Subcutaneous adipose tissue (tissue), 4 donors: ENCODE results near the gene UAP1. TPM values are rescaled to one million over a fixed set of nuclear protein-coding genes. Genes with fewer than 3 reads are reported as not detected.

Experiments
- total RNA-seq, 4 donors: library from RNA; depleted of rRNA; stranded (reverse); fragments of >200 nt; gene quantifications; one replicate each; pipeline ENCODE4 v1.1.0, GENCODE V29; 2016
- TF ChIP-seq, protein P1 (sequence below): fragments of 450-650 bp; IDR thresholded peaks from one replicate; pipeline ENCODE4 v1.5.1; 2016; ENCODE audit warnings: low read depth, mild to moderate bottlenecking, control low read depth, antibody characterized with exemption, moderate library complexity

Gene UAP1
- total RNA-seq, 4 donors from 2014 or later: 93.8 to 427 (median 206) TPM

DNA sequence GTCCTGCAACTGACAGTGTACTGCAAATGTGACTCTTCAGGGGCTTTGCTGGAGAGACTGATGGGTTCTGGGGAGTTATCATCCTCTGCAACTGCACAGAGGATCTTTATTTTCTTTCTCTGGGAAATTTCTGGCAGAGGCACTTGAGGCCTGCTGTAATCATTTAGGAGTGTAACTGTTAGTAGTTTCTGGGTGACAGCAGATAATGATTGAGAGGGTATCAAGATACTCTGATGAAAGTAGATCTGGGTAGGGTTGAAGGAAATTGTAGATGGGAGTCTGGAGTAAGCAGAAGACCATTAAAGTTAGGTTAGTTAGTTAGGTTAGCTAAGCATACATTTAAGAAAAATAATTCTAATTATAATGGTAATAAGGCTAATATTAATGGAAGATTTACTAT, 59.7 kb downstream of the UAP1 start:
- TF ChIP-seq, protein P1, sequence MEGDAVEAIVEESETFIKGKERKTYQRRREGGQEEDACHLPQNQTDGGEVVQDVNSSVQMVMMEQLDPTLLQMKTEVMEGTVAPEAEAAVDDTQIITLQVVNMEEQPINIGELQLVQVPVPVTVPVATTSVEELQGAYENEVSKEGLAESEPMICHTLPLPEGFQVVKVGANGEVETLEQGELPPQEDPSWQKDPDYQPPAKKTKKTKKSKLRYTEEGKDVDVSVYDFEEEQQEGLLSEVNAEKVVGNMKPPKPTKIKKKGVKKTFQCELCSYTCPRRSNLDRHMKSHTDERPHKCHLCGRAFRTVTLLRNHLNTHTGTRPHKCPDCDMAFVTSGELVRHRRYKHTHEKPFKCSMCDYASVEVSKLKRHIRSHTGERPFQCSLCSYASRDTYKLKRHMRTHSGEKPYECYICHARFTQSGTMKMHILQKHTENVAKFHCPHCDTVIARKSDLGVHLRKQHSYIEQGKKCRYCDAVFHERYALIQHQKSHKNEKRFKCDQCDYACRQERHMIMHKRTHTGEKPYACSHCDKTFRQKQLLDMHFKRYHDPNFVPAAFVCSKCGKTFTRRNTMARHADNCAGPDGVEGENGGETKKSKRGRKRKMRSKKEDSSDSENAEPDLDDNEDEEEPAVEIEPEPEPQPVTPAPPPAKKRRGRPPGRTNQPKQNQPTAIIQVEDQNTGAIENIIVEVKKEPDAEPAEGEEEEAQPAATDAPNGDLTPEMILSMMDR: no peak

- TF ChIP-seq, protein P1: no peak
Measured at GRCh38 chr1:162625679-162626078, 64.2 kb downstream of the UAP1 start.

- TF ChIP-seq, protein P1: no peak
Measured at GRCh38 chr1:162626094-162626493, 64.6 kb downstream of the UAP1 start.

GRCh38 chr1:162626761-162627160, 65.2 kb downstream of the UAP1 start:
- TF ChIP-seq, protein P1: no peak

- TF ChIP-seq, protein P1: no peak
Measured at GRCh38 chr1:162627662-162628296, 66.3 kb downstream of the UAP1 start.

- TF ChIP-seq, protein P1: no peak
Measured at GRCh38 chr1:162629077-162629627, 67.6 kb downstream of the UAP1 start.

GRCh38 chr1:162629651-162630050, 68.1 kb downstream of the UAP1 start:
- TF ChIP-seq, protein P1: no peak
